GM21390 (cell line): ENCODE data around the gene TNFSF12.
A peak's percentile ranks its signal among the peaks of the same experiment; 100 is the strongest.
"Not testable (repeated sequence)": the region's sequence is repeated elsewhere in the genome, so short reads cannot be mapped to it uniquely, and the experiment has no call there.

Experiments used
- ATAC-seq: cut with Tn5 transposase; IDR thresholded peaks from one replicate; pipeline ENCODE4 v1.9.1; 2021; ENCODE audit not compliant: unreplicated experiment

TNFSF12 gene

DNA sequence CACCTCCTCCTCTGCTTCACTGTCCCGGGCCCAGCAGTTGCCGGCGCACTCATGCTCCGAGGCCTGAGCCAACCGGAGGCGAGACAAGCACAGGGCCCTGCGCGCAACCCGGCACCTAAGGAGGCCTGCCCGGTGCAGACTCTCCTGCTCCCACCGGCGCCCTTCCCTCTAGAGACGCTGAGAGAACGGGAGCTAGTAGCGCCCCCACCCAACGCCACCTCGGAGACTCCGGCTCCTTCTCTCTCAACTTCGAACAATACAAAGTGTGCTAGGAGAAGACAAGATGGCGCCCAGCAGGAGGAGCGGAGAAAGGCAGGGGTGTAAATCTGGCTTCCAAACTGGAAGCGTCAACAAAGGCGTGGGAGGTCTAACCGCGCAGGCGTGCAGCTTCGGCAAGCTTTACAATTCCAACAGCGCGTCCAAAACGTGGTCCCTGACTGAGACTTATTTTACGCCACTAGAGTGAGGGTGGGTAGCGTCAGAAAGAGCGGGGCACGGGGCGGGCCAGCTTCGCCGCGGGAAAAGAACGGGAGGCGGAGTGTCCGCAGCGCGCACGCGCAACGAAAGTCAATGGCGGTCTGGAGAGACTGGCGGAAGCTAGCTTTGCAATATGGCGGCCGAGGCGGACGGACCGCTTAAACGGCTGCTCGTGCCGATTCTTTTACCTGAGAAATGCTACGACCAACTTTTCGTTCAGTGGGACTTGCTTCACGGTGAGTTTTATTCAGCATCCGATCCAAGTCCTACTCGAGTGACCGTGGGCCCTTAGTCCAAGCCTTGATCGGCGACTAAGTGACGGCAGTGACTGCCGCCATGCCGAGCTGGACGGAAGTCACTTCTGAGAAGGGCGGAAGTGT, 34.6 kb downstream of the TNFSF12 start, which contains the start of gene MPDU1:
TSS of gene MPDU1 (plus strand) at position 600 of the 857 bp plus-strand sequence. CDS start at position 611, 11 bp downstream.
- ATAC-seq = peak; percentile 57

DNA sequence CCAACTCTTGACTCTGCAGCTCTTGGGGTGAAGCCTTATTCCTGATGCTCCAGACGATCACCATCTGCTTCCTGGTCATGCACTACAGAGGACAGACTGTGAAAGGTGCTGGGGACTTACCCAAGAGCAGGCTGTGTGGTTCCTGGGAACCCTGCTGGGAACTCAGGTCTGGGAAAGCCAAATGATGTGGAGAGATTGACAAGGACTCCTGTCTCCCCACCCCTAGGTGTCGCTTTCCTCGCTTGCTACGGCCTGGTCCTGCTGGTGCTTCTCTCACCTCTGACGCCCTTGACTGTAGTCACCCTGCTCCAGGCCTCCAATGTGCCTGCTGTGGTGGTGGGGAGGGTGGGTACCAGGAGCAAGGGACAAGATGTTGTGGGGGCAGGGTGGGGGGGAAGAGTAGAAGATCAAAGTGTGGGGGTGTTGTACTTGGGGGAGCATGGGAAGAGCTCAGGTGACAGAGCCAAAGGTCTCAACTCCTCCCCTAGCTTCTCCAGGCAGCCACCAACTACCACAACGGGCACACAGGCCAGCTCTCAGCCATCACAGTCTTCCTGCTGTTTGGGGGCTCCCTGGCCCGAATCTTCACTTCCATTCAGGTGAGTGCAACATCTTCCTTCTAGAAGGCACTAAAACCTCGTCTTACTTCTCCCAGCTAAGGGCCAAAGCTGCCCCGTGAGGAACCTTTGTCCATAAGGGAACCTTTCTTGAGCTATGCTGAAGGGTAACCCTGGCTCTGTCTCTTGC, 38.0 kb downstream of the TNFSF12 start:
- no peak for ATAC-seq

DNA sequence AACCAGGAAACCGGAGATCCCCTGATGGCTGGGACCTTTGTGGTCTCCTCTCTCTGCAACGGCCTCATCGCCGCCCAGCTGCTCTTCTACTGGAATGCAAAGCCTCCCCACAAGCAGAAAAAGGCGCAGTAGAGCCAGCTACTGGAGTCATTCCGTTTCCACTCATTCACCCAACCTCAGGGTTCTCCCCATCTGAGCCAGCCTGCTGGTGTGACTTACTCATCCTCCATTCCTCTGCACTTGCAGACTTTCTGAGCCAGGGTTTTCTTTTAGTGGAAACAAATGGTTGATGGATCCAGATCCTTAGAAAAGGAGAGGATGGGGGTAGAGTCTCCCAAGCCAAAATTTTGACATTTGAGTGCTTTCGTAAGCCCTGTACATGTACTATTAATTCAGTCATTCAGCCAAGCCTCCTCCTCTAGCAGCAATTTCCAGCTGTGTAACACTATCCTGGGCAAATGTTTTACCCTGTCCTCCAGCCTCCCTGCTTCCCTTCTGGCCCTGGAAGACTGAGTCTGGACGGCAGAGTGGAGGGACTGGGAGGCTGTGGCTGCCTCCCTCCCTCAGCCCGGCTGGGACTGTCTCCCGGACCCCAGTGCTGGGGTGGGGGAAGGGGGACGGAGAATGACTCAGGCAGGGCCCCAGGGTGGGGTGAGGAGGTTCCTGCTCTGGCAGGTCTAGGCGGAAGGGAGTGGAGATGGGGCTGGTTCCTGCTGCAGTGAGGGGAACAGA, 38.7 kb downstream of the TNFSF12 start:
- no peak for ATAC-seq

DNA sequence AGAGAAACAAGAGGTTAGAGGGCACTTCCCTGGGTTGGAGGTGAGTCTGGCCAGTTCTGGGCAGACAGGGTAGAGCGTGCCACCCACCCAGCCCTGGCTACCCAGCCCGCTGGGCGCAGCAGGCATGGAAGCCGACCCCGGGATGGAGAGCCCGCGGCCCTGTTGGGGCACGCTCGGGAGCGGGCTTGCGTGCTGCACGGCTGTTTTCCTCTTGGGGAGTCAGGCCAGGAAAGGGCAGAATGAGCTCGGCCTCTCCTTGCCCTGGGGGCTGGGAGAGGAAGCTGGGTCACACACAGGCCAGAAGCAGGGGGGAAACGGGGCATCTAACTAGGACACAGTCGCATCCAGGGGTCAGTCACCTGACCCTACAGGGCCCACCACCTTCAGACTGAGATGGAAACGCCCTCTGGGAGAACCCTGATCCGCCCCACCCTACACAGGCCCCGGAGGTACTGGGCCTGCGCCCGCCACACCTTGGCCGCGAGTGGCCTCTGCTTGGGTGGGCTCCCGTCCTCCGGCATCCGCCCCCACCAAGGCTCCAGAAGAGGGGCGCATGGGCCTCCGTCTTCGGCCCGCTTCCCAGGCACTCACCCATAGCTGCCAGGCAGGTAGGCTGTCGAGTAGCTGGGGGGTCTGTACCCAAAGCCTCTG, 39.8 kb downstream of the TNFSF12 start:
- ATAC-seq = no peak

DNA sequence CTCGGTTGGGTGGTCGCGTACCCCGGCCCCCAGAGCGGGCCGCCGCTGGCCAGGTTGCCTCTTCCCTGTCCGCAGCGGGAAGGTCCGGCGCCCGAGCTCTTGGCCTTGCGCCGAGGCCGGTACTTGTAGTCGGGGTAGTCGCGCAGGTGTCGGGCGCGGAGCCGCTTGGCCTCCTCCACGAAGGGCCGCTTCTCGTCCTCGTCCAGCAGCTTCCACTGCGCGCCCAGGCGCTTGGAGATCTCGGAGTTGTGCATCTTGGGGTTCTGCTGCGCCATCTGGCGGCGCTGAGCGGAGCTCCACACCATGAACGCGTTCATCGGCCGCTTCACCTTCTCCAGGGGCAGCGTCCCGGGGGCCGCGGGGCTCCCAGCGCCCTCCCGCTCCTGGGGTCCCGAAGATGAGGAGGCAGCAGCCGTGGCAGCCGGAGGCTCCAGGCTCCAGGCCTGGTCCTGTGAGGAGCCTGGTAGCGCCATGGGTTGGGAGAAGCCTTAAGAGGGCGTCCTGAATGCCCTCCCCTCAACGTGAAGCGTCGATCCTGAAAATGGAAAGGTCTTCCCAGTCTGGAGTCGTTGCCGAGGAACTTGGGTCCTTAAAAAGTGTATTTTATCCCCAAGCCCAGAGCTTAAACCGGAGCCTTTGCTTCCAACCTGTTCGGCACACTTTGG, 40.5 kb downstream of the TNFSF12 start:
- ATAC-seq = no peak

DNA sequence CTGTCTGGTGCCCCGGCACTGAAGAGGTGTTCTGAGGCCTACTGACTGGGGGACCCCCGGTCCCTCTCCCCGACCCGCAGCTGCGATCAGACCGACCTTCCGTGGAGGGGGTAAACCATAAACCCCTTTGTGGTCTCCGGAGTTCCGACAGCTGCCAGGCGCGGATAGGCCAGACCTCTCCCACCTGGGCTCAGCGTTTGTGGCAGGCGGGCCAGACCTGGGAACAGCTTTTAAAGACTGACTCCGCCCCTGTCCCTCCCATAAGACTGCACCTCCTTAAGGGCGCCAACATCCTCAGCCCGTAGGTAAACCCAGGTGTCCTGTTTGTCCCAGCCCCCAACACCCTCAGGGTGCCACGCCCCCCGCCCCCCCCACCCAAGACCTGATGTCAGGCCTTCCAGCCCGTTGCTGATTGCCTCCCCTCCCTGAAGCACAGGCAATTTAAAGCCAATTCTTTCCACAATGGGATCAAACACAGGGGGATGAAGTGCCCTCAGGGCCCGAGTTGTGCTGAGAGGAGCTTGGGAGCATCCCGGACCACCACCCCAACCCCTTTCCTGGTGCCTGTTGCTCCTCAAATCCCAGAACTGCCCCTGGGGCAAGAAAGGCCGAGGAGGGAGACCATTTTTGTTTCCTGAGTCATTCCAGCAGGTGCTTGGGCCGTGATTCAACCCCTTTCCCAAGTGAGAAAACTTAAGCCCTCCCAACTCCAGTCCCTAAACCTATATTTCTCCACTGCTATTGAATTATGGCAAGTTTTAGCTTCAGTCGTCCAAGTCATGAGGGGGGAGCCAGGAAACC, 41.2 kb downstream of the TNFSF12 start, which contains the start of gene SOX15:
TSS of gene SOX15 (minus strand) at position 204 of the 801 bp plus-strand sequence. CDS start 418 bp downstream, outside the sequence.
- no peak for ATAC-seq

DNA sequence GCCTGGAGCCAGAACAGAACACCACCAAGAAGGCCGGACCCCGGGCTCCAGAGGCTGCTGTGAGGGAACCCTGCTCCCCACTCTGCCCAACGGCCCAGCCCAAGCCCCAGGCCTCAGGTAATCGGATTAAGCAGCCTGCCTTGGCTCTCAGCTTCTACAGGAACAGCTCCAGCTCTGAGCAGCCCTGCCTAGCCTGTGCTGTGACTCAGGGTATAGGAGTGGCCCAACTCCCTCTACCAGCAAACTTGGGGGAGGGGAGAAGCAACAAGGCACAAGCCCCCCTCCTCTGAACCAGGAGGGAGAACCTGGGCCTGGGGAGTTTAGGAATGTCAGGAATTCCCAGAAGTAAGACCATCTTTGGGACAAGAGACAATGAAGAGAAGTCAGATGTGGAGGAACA, 41.9 kb downstream of the TNFSF12 start:
- ATAC-seq = no peak

DNA sequence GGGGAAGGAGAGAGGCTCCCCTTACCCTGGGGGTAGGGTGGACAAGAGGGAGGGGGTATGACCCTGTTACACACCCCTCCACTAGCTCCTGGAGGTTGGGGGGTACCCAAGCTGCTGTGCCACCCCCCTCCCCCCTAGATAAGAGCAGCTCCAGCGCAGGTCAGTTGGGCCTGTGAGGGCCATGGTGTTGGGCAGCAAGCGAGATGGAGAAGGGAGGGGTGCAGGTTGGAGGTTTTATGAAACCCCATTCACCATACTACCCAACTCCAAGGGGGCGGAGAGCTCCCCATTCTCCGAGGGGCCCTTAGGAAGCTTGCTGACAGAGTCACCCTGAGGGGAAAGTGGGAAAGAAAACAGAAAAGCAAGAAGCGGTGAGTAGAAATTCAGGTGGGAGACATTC, 42.7 kb downstream of the TNFSF12 start:
- no peak for ATAC-seq

DNA sequence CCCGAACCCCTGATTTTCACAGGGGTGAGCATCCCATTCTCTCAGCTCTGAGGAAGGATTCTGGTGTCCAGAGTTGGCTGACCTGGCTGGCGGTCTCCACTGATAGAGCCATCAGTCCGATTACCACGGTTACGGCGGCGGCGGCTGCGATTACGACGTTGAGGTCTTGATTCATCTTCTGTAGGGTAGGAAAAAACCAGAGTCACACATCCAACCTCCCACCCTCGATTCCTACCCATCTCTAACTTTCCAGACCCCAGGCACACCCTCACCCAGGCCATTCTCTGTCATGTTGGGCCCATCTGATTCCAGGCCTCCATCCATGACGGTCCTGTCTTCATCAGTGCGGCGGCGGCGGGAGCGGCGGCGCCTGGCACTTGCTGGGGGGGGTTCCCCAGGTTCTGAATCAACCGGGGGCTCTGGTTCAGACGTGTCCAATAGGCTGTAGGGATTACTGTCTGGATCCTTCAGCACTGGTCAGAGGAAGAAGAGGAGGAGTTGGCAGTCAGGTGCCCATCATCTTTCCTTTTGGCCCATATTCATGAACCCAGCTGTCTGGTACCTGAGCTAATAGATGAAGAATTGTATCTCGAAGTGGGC, 43.7 kb downstream of the TNFSF12 start:
- no peak for ATAC-seq

DNA sequence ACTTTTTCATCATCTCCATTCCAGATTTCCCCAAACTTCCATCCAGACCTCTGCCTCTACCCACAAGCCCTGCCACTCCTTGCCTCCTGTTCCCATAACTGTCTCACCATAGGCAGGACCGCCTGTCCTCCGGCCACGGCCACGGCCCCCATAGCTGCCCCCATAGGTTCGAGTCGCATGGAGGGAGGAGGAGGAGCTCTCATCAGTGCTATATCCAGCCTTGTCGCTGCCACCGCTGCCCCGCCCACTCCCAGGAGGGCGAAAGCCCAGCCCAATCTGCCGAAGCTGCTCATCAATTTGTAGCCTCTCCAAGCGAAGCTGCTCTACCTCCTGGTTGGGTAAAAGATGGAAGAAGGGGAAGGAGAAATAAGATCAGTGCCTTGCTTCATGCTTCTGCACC, 44.4 kb downstream of the TNFSF12 start:
- no peak for ATAC-seq

DNA sequence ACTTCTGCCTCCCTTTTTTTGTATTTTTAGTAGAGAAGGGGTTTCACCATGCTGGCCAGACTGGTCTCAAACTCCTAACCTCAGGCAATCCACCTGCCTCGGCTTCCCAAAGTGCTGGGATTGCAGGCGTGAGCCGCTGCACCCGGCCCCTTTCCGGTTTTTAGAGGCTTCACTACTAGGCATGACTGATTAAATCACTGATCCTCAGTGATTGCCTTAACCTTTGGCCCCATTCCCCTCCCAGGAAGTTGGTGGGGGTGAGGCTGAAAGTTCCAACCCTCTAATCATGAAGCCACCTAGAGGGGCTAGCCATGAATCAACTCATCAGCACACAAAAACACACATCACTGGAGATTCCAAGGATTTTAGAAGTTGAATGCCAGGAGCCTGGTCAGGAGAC, 48.7 kb downstream of the TNFSF12 start:
- not testable (repeated sequence) for ATAC-seq

DNA sequence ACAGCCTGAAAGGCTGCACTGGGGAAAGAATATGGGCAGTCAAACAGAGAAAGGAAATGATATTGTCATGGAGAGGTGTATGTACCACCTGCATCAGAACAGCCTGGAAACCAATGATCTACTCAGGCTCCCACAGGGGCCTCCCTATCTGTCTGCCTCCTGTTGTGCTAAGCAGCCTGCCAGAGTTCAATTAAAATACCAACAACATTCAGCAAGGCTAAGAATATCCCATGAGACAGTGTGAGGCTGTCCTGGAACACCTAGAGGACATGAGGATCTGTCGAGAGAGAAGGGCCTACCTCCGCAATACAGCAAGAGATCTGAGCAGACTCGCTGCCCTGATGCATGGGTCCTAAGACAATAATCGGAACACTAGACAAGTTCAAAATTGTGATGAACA, 57.4 kb downstream of the TNFSF12 start:
- no peak for ATAC-seq
